HEK293 (cell line): Measurements from ENCODE around the gene AXIN1.

ENCODE experiments used
- EGR2 ChIP-seq: fragments of 450-650 bp; formaldehyde crosslinking; IDR thresholded peaks from 2 replicates; pipeline ENCODE4 v1.5.1; 2016; ENCODE audit warnings: low read depth, missing biosample characterization, missing genetic modification characterization
- KLF7 ChIP-seq: fragments of 450-650 bp; formaldehyde crosslinking; IDR thresholded peaks from 2 replicates; pipeline ENCODE4 v1.5.1; 2016; ENCODE audit warnings: missing biosample characterization, missing genetic modification characterization, borderline replicate concordance
- SALL2 ChIP-seq: fragments of 450-650 bp; formaldehyde crosslinking; IDR thresholded peaks from 2 replicates; pipeline ENCODE4 v1.5.0; 2017; ENCODE audit warnings: missing biosample characterization, mild to moderate bottlenecking, missing genetic modification characterization, borderline replicate concordance
- SCRT2 ChIP-seq: fragments of 450-650 bp; formaldehyde crosslinking; IDR thresholded peaks from 2 replicates; pipeline ENCODE4 v1.5.1; 2016; ENCODE audit warnings: missing biosample characterization, missing genetic modification characterization
- SP2 ChIP-seq: fragments of 450-650 bp; formaldehyde crosslinking; IDR thresholded peaks from 2 replicates; pipeline ENCODE4 v1.5.1; 2016; ENCODE audit warnings: missing biosample characterization, missing genetic modification characterization
- YY1 ChIP-seq: fragments of 450-650 bp; formaldehyde crosslinking; IDR thresholded peaks from 2 replicates; pipeline ENCODE4 v1.5.1; 2018; ENCODE audit warnings: missing biosample characterization, missing genetic modification characterization
- ZBTB11 ChIP-seq: fragments of 450-650 bp; formaldehyde crosslinking; conservative IDR thresholded peaks from 2 replicates; pipeline ENCODE4 v1.5.1; 2016; ENCODE audit warnings: low read depth, missing biosample characterization, missing genetic modification characterization
- ZBTB20 ChIP-seq: fragments of 450-650 bp; formaldehyde crosslinking; IDR thresholded peaks from 2 replicates; pipeline ENCODE4 v1.5.1; 2016; ENCODE audit warnings: missing biosample characterization, missing genetic modification characterization
- ZBTB26 ChIP-seq: fragments of 450-650 bp; formaldehyde crosslinking; optimal IDR thresholded peaks from 2 replicates; pipeline ENCODE3; 2016; ENCODE audit warnings: missing biosample characterization, mild to moderate bottlenecking, missing genetic modification characterization
- ZEB2 ChIP-seq: fragments of 450-650 bp; formaldehyde crosslinking; IDR thresholded peaks from 2 replicates; pipeline ENCODE4 v1.5.1; 2016; ENCODE audit warnings: missing biosample characterization, missing genetic modification characterization
- ZFHX2 ChIP-seq: fragments of 450-650 bp; formaldehyde crosslinking; conservative IDR thresholded peaks from 2 replicates; pipeline ENCODE4 v1.5.1; 2016; ENCODE audit warnings: missing biosample characterization, missing genetic modification characterization
- ZNF140 ChIP-seq: fragments of 450-650 bp; formaldehyde crosslinking; IDR thresholded peaks from 2 replicates; pipeline ENCODE4 v1.5.1; 2016; ENCODE audit warnings: missing biosample characterization, missing genetic modification characterization
- ZNF19 ChIP-seq: fragments of 450-650 bp; formaldehyde crosslinking; IDR thresholded peaks from 2 replicates; pipeline ENCODE4; 2016; ENCODE audit warnings: missing biosample characterization, missing genetic modification characterization, low read depth
- ZNF214 ChIP-seq: fragments of 450-650 bp; formaldehyde crosslinking; IDR thresholded peaks from 2 replicates; pipeline ENCODE4 v1.5.1; 2017; ENCODE audit warnings: missing biosample characterization, mild to moderate bottlenecking, missing genetic modification characterization, borderline replicate concordance
- ZNF274 ChIP-seq, 2 experiments: fragments of 200-500 bp in 1 of 2; fragments of 450-650 bp in 1 of 2; sonication (Bioruptor generic) in 1 of 2; formaldehyde crosslinking in 1 of 2; IDR thresholded peaks; 2 replicates each; pipeline versions ENCODE4 v1.5.1 to v1.6.1; 2014 to 2016; ENCODE audit warnings: borderline replicate concordance in 1 of 2, inconsistent platforms in 1 of 2, low read length in 1 of 2, missing biosample characterization in 1 of 2, missing genetic modification characterization in 1 of 2
- ZNF473 ChIP-seq: fragments of 450-650 bp; formaldehyde crosslinking; IDR thresholded peaks from 2 replicates; pipeline ENCODE4 v1.5.1; 2017; ENCODE audit warnings: missing biosample characterization, missing genetic modification characterization
- ZNF48 ChIP-seq: fragments of 450-650 bp; formaldehyde crosslinking; IDR thresholded peaks from 2 replicates; pipeline ENCODE4 v1.5.1; 2016; ENCODE audit warnings: missing biosample characterization, missing genetic modification characterization
- ZNF529 ChIP-seq: fragments of 450-650 bp; formaldehyde crosslinking; IDR thresholded peaks from 2 replicates; pipeline ENCODE4 v1.5.1; 2017; ENCODE audit warnings: missing genetic modification characterization, missing biosample characterization; ENCODE audit not compliant: insufficient replicate concordance
- ZNF549 ChIP-seq: fragments of 450-650 bp; IDR thresholded peaks from 2 replicates; pipeline ENCODE4 v1.5.1; 2018; ENCODE audit warnings: missing biosample characterization, missing genetic modification characterization, mild to moderate bottlenecking, inconsistent platforms, moderate library complexity
- ZNF610 ChIP-seq: fragments of 450-650 bp; formaldehyde crosslinking; IDR thresholded peaks from 2 replicates; pipeline ENCODE4 v1.5.1; 2016; ENCODE audit warnings: missing biosample characterization, missing genetic modification characterization, borderline replicate concordance
- ZNF707 ChIP-seq: fragments of 450-650 bp; formaldehyde crosslinking; IDR thresholded peaks from 2 replicates; pipeline ENCODE4 v1.5.1; 2016; ENCODE audit warnings: missing biosample characterization, missing genetic modification characterization
- ZNF768 ChIP-seq: fragments of 450-650 bp; formaldehyde crosslinking; IDR thresholded peaks from 2 replicates; pipeline ENCODE4 v1.5.1; 2018; ENCODE audit warnings: missing biosample characterization, mild to moderate bottlenecking, missing genetic modification characterization
- ZNF830 ChIP-seq: fragments of 450-650 bp; IDR thresholded peaks from 2 replicates; pipeline ENCODE4 v1.5.0; 2018; ENCODE audit warnings: missing biosample characterization, missing genetic modification characterization, low read depth, mild to moderate bottlenecking, moderate library complexity
- TF ChIP-seq, protein P1 (sequence below): fragments of 450-650 bp; formaldehyde crosslinking; IDR thresholded peaks from 2 replicates; pipeline ENCODE4 v1.5.1; 2016; ENCODE audit warnings: missing biosample characterization, missing genetic modification characterization
- TF ChIP-seq, protein P2 (sequence below): fragments of 450-650 bp; formaldehyde crosslinking; IDR thresholded peaks from 2 replicates; pipeline ENCODE4 v1.5.1; 2016; ENCODE audit warnings: missing biosample characterization, missing genetic modification characterization
- TF ChIP-seq, protein P3 (sequence below): fragments of 450-650 bp; formaldehyde crosslinking; IDR thresholded peaks from 2 replicates; pipeline ENCODE4 v1.5.1; 2016; ENCODE audit warnings: missing biosample characterization, missing genetic modification characterization
- TF ChIP-seq, protein P4 (sequence below): fragments of 450-650 bp; formaldehyde crosslinking; IDR thresholded peaks from 2 replicates; pipeline ENCODE4 v1.5.1; 2016; ENCODE audit warnings: missing biosample characterization, missing genetic modification characterization

The AXIN1 gene

DNA sequence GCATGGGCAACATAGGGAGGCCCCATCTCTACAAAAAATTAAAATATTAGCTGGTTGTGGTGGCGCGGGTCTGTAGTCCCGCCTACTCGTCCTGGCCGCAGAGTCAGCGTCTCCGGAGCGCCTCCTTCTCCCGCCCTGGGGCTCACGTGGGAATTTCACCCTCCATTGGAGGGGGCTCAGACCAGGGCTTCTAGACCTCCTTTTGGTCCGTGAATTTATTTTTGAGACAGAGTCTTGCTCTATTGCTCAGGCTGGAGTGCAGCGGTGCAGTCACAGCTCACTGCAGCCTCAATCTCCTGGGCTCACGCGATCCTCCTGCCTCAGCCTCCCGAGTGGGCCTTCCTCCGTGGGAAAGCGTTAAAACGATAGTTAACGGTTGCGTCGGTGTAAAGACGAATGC is 44.1 kb upstream of the AXIN1 start (continued):
- TF ChIP-seq, protein P1, sequence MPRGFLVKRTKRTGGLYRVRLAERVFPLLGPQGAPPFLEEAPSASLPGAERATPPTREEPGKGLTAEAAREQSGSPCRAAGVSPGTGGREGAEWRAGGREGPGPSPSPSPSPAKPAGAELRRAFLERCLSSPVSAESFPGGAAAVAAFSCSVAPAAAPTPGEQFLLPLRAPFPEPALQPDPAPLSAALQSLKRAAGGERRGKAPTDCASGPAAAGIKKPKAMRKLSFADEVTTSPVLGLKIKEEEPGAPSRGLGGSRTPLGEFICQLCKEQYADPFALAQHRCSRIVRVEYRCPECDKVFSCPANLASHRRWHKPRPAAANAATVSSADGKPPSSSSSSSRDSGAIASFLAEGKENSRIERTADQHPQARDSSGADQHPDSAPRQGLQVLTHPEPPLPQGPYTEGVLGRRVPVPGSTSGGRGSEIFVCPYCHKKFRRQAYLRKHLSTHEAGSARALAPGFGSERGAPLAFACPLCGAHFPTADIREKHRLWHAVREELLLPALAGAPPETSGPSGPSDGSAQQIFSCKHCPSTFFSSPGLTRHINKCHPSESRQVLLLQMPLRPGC (tag by site-specific recombination) = peak; percentile 29; the same call in 1 of the 2 replicates
- TF ChIP-seq ZNF549 (tag by site-specific recombination) (no peak), ZNF830 (tag by site-specific recombination) (no peak), YY1 (tag by site-specific recombination) (peak; percentile 43), ZNF19 (no peak), EGR2 (tag by site-specific recombination) (peak; percentile 37; the same call in 1 of the 2 replicates), ZNF140 (tag by site-specific recombination) (no peak), ZEB2 (tag by site-specific recombination) (peak; percentile 81; the same call in 1 of the 2 replicates), ZNF529 (tag by site-specific recombination) (no peak), ZBTB11 (tag by site-specific recombination) (no peak), ZNF768 (tag by site-specific recombination) (peak; percentile 67; the same call in 1 of the 2 replicates), KLF7 (tag by site-specific recombination) (0 out of 2 replicates have a peak, but pooled peaks have one; percentile 18), ZFHX2 (tag by site-specific recombination) (peak; percentile 66; the same call in 1 of the 2 replicates), ZNF473 (tag by site-specific recombination) (no peak), ZNF707 (tag by site-specific recombination) (no peak), ZNF274 (IDR thresholded peaks at IDR 0.05; ENCODE audit: low read length) (no peak), ZNF274 (tag by site-specific recombination; IDR thresholded peaks at IDR 0.05; ENCODE audit: borderline replicate concordance) (no peak), ZBTB26 (peak; percentile 30), ZNF48 (tag by site-specific recombination) (no peak), SP2 (tag by site-specific recombination) (peak; percentile 59), ZBTB20 (tag by site-specific recombination) (peak; percentile 68; the same call in 1 of the 2 replicates), SCRT2 (tag by site-specific recombination) (no peak), ZNF610 (tag by site-specific recombination) (0 out of 2 replicates have a peak, but pooled peaks have one; percentile 19), SALL2 (tag by site-specific recombination) (no peak), ZNF214 (no peak)
- TF ChIP-seq, protein P2, sequence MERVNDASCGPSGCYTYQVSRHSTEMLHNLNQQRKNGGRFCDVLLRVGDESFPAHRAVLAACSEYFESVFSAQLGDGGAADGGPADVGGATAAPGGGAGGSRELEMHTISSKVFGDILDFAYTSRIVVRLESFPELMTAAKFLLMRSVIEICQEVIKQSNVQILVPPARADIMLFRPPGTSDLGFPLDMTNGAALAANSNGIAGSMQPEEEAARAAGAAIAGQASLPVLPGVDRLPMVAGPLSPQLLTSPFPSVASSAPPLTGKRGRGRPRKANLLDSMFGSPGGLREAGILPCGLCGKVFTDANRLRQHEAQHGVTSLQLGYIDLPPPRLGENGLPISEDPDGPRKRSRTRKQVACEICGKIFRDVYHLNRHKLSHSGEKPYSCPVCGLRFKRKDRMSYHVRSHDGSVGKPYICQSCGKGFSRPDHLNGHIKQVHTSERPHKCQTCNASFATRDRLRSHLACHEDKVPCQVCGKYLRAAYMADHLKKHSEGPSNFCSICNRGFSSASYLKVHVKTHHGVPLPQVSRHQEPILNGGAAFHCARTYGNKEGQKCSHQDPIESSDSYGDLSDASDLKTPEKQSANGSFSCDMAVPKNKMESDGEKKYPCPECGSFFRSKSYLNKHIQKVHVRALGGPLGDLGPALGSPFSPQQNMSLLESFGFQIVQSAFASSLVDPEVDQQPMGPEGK (tag by site-specific recombination) = peak; percentile 88
- TF ChIP-seq, protein P3, sequence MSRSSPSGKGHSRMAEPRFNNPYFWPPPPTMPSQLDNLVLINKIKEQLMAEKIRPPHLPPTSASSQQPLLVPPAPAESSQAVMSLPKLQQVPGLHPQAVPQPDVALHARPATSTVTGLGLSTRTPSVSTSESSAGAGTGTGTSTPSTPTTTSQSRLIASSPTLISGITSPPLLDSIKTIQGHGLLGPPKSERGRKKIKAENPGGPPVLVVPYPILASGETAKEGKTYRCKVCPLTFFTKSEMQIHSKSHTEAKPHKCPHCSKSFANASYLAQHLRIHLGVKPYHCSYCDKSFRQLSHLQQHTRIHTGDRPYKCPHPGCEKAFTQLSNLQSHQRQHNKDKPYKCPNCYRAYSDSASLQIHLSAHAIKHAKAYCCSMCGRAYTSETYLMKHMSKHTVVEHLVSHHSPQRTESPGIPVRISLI (tag by site-specific recombination) = no peak
- TF ChIP-seq, protein P4, sequence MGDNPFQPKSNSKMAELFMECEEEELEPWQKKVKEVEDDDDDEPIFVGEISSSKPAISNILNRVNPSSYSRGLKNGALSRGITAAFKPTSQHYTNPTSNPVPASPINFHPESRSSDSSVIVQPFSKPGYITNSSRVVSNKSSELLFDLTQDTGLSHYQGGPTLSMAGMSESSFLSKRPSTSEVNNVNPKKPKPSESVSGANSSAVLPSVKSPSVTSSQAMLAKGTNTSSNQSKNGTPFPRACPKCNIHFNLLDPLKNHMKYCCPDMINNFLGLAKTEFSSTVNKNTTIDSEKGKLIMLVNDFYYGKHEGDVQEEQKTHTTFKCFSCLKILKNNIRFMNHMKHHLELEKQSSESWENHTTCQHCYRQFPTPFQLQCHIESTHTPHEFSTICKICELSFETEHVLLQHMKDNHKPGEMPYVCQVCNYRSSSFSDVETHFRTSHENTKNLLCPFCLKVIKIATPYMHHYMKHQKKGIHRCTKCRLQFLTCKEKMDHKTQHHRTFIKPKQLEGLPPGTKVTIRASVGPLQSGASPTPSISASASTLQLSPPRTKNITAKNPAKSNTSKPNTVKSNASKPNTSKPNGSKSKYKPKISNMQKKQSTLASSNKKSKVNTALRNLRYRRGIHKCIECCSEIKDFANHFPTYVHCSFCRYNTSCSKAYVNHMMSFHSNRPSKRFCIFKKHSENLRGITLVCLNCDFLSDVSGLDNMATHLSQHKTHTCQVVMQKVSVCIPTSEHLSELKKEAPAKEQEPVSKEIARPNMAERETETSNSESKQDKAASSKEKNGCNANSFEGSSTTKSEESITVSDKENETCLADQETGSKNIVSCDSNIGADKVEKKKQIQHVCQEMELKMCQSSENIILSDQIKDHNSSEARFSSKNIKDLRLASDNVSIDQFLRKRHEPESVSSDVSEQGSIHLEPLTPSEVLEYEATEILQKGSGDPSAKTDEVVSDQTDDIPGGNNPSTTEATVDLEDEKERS (tag by site-specific recombination) = no peak
